Hepatocyte (in vitro differentiated cells): Measurements from ENCODE around the gene RHEBL1. TPM values are rescaled to one million over a fixed set of nuclear protein-coding genes. Genes with fewer than 3 reads are reported as not detected.

ENCODE experiments used
- DNase-seq: peaks from one replicate; pipeline ENCODE4 v3.0.0-alpha.2; 2016; ENCODE audit warnings: low spot score
- H2AFZ ChIP-seq: fragments of 200-600 bp; sonication (generic); 2 replicates; pipeline ENCODE4 v1.6.0; 2016; ENCODE audit warnings: antibody characterized with exemption, mild to moderate bottlenecking
- H3K27ac ChIP-seq: fragments of 200-600 bp; sonication (generic); 2 replicates; pipeline ENCODE4 v1.5.1; 2016; ENCODE audit warnings: mild to moderate bottlenecking
- H3K27me3 ChIP-seq: fragments of 200-600 bp; sonication (generic); 2 replicates; pipeline ENCODE4 v1.6.1; 2016
- H3K36me3 ChIP-seq: fragments of 200-600 bp; sonication (generic); replicated peaks from 2 replicates; pipeline ENCODE4 v1.5.1; 2016; ENCODE audit warnings: low read depth; ENCODE audit not compliant: insufficient read depth
- H3K4me1 ChIP-seq: fragments of 200-600 bp; sonication (generic); 2 replicates; pipeline ENCODE4 v1.5.1; 2016; ENCODE audit warnings: mild to moderate bottlenecking, moderate library complexity; ENCODE audit not compliant: insufficient read depth
- H3K4me2 ChIP-seq: fragments of 200-600 bp; sonication (generic); 2 replicates; pipeline ENCODE4 v1.6.0; 2016
- H3K4me3 ChIP-seq: fragments of 200-600 bp; sonication (generic); 2 replicates; pipeline ENCODE4 v1.5.1; 2016; ENCODE audit warnings: mild to moderate bottlenecking
- H3K79me2 ChIP-seq: fragments of 200-600 bp; sonication (generic); 2 replicates; pipeline ENCODE4 v1.6.0; 2017; ENCODE audit warnings: mild to moderate bottlenecking
- H3K9me2 ChIP-seq: fragments of 200-600 bp; sonication (generic); replicated peaks from 2 replicates; pipeline ENCODE4 v1.6.0; 2017; ENCODE audit warnings: mild to moderate bottlenecking; ENCODE audit not compliant: insufficient read depth
- H3K9me3 ChIP-seq: fragments of 200-600 bp; sonication (generic); 2 replicates; pipeline ENCODE4 v1.5.1; 2016; ENCODE audit warnings: low read depth, mild to moderate bottlenecking
- H4K20me1 ChIP-seq: fragments of 200-600 bp; sonication (generic); 2 replicates; pipeline ENCODE4 v1.6.0; 2016; ENCODE audit warnings: mild to moderate bottlenecking; ENCODE audit not compliant: insufficient read depth, poor library complexity, severe bottlenecking
- EZH2 ChIP-seq: fragments of 200-600 bp; sonication (generic); IDR thresholded peaks from 2 replicates; pipeline ENCODE4 v1.6.1; 2016; ENCODE audit warnings: antibody characterized with exemption, mild to moderate bottlenecking, borderline replicate concordance
- EZH2phosphoT487 ChIP-seq: fragments of 200-600 bp; sonication (generic); IDR thresholded peaks from one replicate; pipeline ENCODE4 v1.6.1; 2018; ENCODE audit warnings: antibody characterized with exemption, mild to moderate bottlenecking, low read depth, moderate library complexity; ENCODE audit not compliant: unreplicated experiment, severe bottlenecking
- WGBS: methylation state at CpG from one replicate; pipeline ENCODE4 v1.1.6; 2016; ENCODE audit warnings: low lambda C conversion rate; ENCODE audit errors: missing lambda C conversion rate; 5-methylcytosine and 5-hydroxymethylcytosine counted together
- polyA plus RNA-seq: library from polyadenylated mRNA; unstranded; fragments of >200 nt; fragmentation: Nextera tagmentation; extraction: Ambion mirVana; gene quantifications from 2 replicates; pipeline ENCODE4 v1.2.1, GENCODE V29; 2016
- total RNA-seq: library from RNA; depleted of rRNA; stranded (reverse); fragments of >200 nt; gene quantifications from 2 replicates; pipeline ENCODE4 v1.2.3, GENCODE V29; 2014
- TF ChIP-seq, protein P1 (sequence below): fragments of 200-600 bp; sonication (generic); IDR thresholded peaks from 2 replicates; pipeline ENCODE4 v1.5.1; 2016; ENCODE audit warnings: antibody characterized with exemption, mild to moderate bottlenecking; ENCODE audit not compliant: poor library complexity

The RHEBL1 gene
- total and polyA plus RNA-seq, 2 experiments from 2014 or later, result 0.30 TPM; not detected in 1

DNA sequence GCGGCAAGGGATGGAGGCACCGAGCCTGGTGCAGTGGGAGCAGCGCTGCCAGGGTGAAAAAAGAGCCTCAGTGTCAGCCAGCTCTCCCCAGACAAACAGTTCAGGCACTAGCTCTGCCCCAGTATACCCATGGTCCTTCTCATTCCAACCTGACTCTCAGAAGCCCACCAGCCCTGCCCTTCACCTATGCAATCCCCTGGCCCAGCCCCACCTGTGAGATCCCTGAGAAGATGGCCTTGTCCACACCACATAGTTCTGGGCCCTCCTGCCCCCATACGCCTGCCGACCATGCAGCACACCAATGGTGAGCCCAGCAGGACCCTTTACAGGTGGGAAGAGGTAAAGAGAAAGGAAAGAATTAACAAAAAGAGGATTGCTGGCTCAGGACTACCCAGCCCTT is 15.7 kb downstream of the RHEBL1 start:
- H4K20me1 ChIP-seq, result peaks cover 57% of the 10 kb centered on the region
- WGBS, result 94% methylated on average over 5 of the region's 5 CpGs

DNA sequence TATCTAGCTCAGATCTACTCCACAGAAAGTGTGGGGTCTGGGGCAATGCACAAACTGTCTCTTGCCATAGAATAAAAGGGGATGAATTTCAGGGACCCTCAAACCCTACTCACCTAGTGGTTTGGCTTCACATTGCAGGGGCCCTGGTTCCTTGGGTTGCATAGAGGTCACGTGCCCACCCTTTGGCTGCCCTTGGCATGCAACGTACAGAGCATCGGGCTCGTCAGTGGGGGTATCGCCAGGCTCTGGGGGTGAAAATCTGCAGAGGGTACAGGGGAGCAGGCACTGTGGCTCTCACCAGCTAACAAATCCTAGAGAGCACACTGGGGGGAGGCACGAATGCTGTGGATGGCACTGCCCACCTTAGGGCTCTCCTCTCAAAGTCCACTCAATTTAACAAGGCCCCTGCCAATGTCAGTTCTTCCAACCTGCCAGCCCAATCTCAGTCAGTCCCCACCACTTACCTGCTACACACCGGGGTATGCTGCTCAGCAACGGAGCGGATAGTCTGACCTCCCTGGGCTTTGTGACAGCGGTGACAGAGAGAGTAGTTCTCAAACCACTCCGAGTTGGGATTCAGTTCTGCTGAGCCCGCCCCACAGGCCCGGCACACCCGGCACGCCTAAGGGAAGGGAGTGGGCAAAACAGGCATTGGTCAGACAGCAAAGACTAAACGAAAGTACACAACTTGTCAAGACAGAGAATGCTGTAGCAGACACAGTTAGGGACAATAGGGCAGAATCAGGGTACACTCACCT is 17.1 kb downstream of the RHEBL1 start:
- no peak for DNase-seq
- H3K27ac ChIP-seq, result no peak overlapping the region

More for the DNA sequence above, 15.7 kb downstream of the RHEBL1 start:
- Histone ChIP-seq H3K9me3 (no peaks in the 10 kb centered on the region), H2AFZ (no peak overlapping the region), H3K36me3 (no peaks in the 10 kb centered on the region), H3K4me3 (no peak overlapping the region), H3K27ac (no peak overlapping the region), H3K79me2 (peaks cover 61% of the 10 kb centered on the region), H3K27me3 (no peaks in the 10 kb centered on the region), H3K4me2 (no peak overlapping the region), H3K9me2 (no peaks in the 10 kb centered on the region), H3K4me1 (peaks cover 29% of the 10 kb centered on the region)
- no peak for DNase-seq
- TF ChIP-seq EZH2phosphoT487 (no peak), EZH2 (no peak)
- TF ChIP-seq, protein P1, sequence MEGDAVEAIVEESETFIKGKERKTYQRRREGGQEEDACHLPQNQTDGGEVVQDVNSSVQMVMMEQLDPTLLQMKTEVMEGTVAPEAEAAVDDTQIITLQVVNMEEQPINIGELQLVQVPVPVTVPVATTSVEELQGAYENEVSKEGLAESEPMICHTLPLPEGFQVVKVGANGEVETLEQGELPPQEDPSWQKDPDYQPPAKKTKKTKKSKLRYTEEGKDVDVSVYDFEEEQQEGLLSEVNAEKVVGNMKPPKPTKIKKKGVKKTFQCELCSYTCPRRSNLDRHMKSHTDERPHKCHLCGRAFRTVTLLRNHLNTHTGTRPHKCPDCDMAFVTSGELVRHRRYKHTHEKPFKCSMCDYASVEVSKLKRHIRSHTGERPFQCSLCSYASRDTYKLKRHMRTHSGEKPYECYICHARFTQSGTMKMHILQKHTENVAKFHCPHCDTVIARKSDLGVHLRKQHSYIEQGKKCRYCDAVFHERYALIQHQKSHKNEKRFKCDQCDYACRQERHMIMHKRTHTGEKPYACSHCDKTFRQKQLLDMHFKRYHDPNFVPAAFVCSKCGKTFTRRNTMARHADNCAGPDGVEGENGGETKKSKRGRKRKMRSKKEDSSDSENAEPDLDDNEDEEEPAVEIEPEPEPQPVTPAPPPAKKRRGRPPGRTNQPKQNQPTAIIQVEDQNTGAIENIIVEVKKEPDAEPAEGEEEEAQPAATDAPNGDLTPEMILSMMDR, result no peak

DNA sequence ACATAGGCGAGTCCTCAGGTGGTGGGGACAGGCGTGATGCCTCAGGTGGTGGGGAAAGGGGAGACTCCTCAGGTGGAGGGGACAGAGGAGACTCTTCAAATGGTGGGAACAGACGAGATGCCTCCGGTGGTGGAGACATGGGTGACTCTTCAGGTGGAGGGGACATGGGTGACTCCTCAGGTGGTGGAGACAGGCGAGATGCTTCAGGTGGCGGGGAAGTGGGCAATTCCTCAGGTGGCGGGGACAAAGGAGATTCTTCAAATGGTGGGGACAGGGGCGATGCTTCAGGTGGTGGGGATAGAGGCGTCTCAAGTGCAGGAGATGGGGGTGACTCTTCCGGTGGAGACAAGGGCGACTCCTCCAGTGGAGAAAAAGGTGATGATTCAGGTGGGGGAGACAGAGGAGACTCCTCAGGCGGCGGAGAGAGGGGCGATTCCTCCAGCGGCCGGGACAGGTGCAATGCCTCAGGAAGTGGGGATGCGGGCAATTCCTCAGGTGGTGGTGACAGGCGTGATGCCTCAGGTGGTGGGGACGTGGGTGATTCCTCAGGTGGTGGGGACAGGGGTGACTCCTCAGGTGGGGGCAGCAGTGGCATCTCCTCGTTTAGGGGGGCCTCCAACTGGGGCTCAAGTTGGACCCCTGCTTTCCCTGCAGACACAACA is 17.9 kb downstream of the RHEBL1 start:
- H3K79me2 ChIP-seq, result peaks cover 39% of the 10 kb centered on the region
- no peak overlapping the region for H3K27ac ChIP-seq
- no peak overlapping the region for H2AFZ ChIP-seq
- no peaks in the 10 kb centered on the region for H3K9me2 ChIP-seq
- H3K4me3 ChIP-seq, result no peak overlapping the region
- TF ChIP-seq, protein P1, result no peak
- TF ChIP-seq EZH2, result no peak
- TF ChIP-seq EZH2phosphoT487, result no peak
- H3K27me3 ChIP-seq, result no peaks in the 10 kb centered on the region
- H4K20me1 ChIP-seq, result peaks cover 35% of the 10 kb centered on the region
- no peak for DNase-seq
- no peak overlapping the region for H3K4me2 ChIP-seq
- H3K36me3 ChIP-seq, result no peaks in the 10 kb centered on the region
- 97% methylated on average over 18 of the region's 20 CpGs for WGBS
- peaks cover 13% of the 10 kb centered on the region for H3K4me1 ChIP-seq
- no peaks in the 10 kb centered on the region for H3K9me3 ChIP-seq

More for the DNA sequence above, 17.1 kb downstream of the RHEBL1 start:
- TF ChIP-seq, protein P1, result no peak
- TF ChIP-seq EZH2, result no peak
- no peak for TF ChIP-seq EZH2phosphoT487
- H3K4me2 ChIP-seq, result no peak overlapping the region
- H3K4me3 ChIP-seq, result no peak overlapping the region
- H3K9me2 ChIP-seq, result no peaks in the 10 kb centered on the region
- no peaks in the 10 kb centered on the region for H3K27me3 ChIP-seq
- peaks cover 46% of the 10 kb centered on the region for H3K79me2 ChIP-seq
- H3K4me1 ChIP-seq, result peaks cover 20% of the 10 kb centered on the region
- WGBS, result 97% methylated on average over 16 of the region's 16 CpGs
- no peaks in the 10 kb centered on the region for H3K36me3 ChIP-seq
- peaks cover 43% of the 10 kb centered on the region for H4K20me1 ChIP-seq
- H3K9me3 ChIP-seq, result no peaks in the 10 kb centered on the region
- no peak overlapping the region for H2AFZ ChIP-seq
